ENCODE data around the gene PLVAP. TPM values are rescaled to one million over a fixed set of nuclear protein-coding genes. Genes with fewer than 3 reads are reported as not detected.

PLVAP gene
- total RNA-seq, 1 experiment from 2014 or later: not detected

GRCh38 chr19:17327654-17328516 lies 49.3 kb downstream of the PLVAP start:
- Histone ChIP-seq H3K9me3 (ENCODE audit: control insufficient read depth, low read depth, low read length) (no peaks in the 10 kb centered on the region), H3K4me1 (ENCODE audit: insufficient read depth, low read length) (no peaks in the 10 kb centered on the region), H2AK5ac (ENCODE audit: insufficient read length, low read length) (no peak overlapping the region), H4K5ac (ENCODE audit: insufficient read length, low read depth, low read length) (no peak overlapping the region), H3K23me2 (ENCODE audit: insufficient read length, low read depth, low read length, poor library complexity, severe bottlenecking) (peaks cover 5% of the 10 kb centered on the region), H3K27ac (ENCODE audit: insufficient read length, low read depth, low read length) (no peak overlapping the region), H3K27me3 (ENCODE audit: insufficient read depth, low read length) (no peaks in the 10 kb centered on the region), H2BK12ac (ENCODE audit: insufficient read length, low read depth, low read length) (no peak overlapping the region), H3K4ac (ENCODE audit: low read depth, low read length) (no peak overlapping the region), H3K79me2 (ENCODE audit: insufficient read depth, low read length) (no peaks in the 10 kb centered on the region), H3K23ac (ENCODE audit: insufficient read length, low read depth, low read length) (no peak overlapping the region), H2BK120ac (ENCODE audit: low read depth, low read length, poor library complexity, severe bottlenecking) (no peak overlapping the region), H3K9ac (ENCODE audit: extremely low read depth, insufficient read length, low read length) (no peak overlapping the region), H4K20me1 (ENCODE audit: control insufficient read depth, insufficient read depth, insufficient read length) (no peaks in the 10 kb centered on the region), H2BK20ac (ENCODE audit: low read depth, low read length, poor library complexity, severe bottlenecking) (no peak overlapping the region), H3K56ac (ENCODE audit: insufficient read length, low read depth, low read length) (no peak overlapping the region), H3K79me1 (ENCODE audit: insufficient read depth, low read depth, low read length, poor library complexity, severe bottlenecking) (no peaks in the 10 kb centered on the region), H2BK15ac (ENCODE audit: low read depth, low read length) (no peak overlapping the region), H3T11ph (ENCODE audit: low read length) (no peak overlapping the region), H3K4me2 (ENCODE audit: insufficient read depth, insufficient read length, low read length) (peak overlapping the region; percentile 37), H2BK5ac (ENCODE audit: insufficient read length, low read length) (no peak overlapping the region), H3K18ac (ENCODE audit: insufficient read length, low read depth, low read length) (peak overlapping the region; percentile 51), H4K8ac (replicated peaks; ENCODE audit: insufficient read length, low read depth, low read length) (no peak overlapping the region), H4K91ac (ENCODE audit: insufficient read length, low read depth, low read length) (no peak overlapping the region), H2AFZ (ENCODE audit: low read length) (no peak overlapping the region), H3K14ac (ENCODE audit: insufficient read depth, low read length) (0 out of 2 replicates have a peak overlapping the region, but pooled peaks have one; percentile 26)
- WGBS (ENCODE audit: extremely low coverage, insufficient read length, low lambda C conversion rate): no CpG with 5 or more reads among the region's 64 CpGs
- Mint-ChIP-seq H3K9me3 (no peaks in the 10 kb centered on the region; a peak in 1 of 5 replicates), H3K27ac (peak overlapping the region; percentile 94 to 97 (median 96); a peak in 6 of 7 replicates), H3K4me3 (peak overlapping the region; percentile 81 to 93), H3K27me3 (ENCODE audit: low read depth) (peaks cover 6% of the 10 kb centered on the region), H3K36me3 (ENCODE audit: insufficient read depth in 1 of 3, low read depth in 3 of 3) (peaks cover 13 to 46% (median 34%) of the 10 kb centered on the region in 3 experiments), H3K4me1 (peaks cover 4 to 30% of the 10 kb centered on the region in 2 experiments)
- TF ChIP-seq CTCF (conservative IDR thresholded peaks at IDR 0.05): peak; percentile 74
- peak; percentile 96 for DNase-seq
